ENCODE results near the gene OPCML.

Gene OPCML

GRCh38 chr11:133115099-133115498, 417.2 kb downstream of the OPCML start:
- DNase-seq: no peak

- no peak for DNase-seq
These were observed 424.5 kb downstream of the OPCML start for GRCh38 chr11:133107763-133108162.

- DNase-seq: no peak
These were observed 425.2 kb downstream of the OPCML start for GRCh38 chr11:133107136-133107535.

GRCh38 chr11:133106417-133106816, 425.9 kb downstream of the OPCML start:
- DNase-seq: no peak

GRCh38 chr11:133104009-133104744, 428.1 kb downstream of the OPCML start:
- DNase-seq: no peak

GRCh38 chr11:133096981-133097380, 435.3 kb downstream of the OPCML start:
- no peak for DNase-seq

GRCh38 chr11:133086518-133086917, 445.8 kb downstream of the OPCML start:
- DNase-seq: no peak

- no peak for DNase-seq
These were observed 449.3 kb downstream of the OPCML start for GRCh38 chr11:133082841-133083488.

- no peak for DNase-seq
These were observed 449.9 kb downstream of the OPCML start for GRCh38 chr11:133082453-133082781.

- no peak for DNase-seq
These were observed 450.4 kb downstream of the OPCML start for GRCh38 chr11:133081730-133082452.

GRCh38 chr11:133081020-133081419, 451.3 kb downstream of the OPCML start:
- no peak for DNase-seq

GRCh38 chr11:133078591-133079404, 453.5 kb downstream of the OPCML start:
- peak; percentile 2 for DNase-seq

GRCh38 chr11:133078012-133078411, 454.3 kb downstream of the OPCML start:
- no peak for DNase-seq

- DNase-seq: no peak
These were observed 456.9 kb downstream of the OPCML start for GRCh38 chr11:133075351-133075750.

GRCh38 chr11:133072858-133073582, 459.3 kb downstream of the OPCML start:
- DNase-seq: no peak

GRCh38 chr11:133072378-133072777, 459.9 kb downstream of the OPCML start:
- DNase-seq: no peak

GRCh38 chr11:133070791-133071190, 461.5 kb downstream of the OPCML start:
- DNase-seq: no peak

GRCh38 chr11:133070021-133070713, 462.1 kb downstream of the OPCML start:
- DNase-seq: no peak

- no peak for DNase-seq
These were observed 466.3 kb downstream of the OPCML start for GRCh38 chr11:133065847-133066485.

- no peak for DNase-seq
These were observed 467.3 kb downstream of the OPCML start for GRCh38 chr11:133064961-133065360.

GRCh38 chr11:133064152-133064877, 468.0 kb downstream of the OPCML start:
- DNase-seq: no peak
